ENCODE measurements around the gene ANGPTL5.
"Not testable (repeated sequence)": the region's sequence is repeated elsewhere in the genome, so short reads cannot be mapped to it uniquely, and the experiment has no call there.

ANGPTL5 gene

GRCh38 chr11:101916422-101916821, at the start of gene ANGPTL5:
ANGPTL5 (minus strand) TSS chr11:101916522; CDS start chr11:101907909, 8,613 bp downstream.
- Histone ChIP-seq H3K4me2 (ENCODE audit: low read length) (peak within 1 kb of the TSS; percentile 79), H3K4me1 (no peaks in the 10 kb centered on the region), H3K9ac (peak within 1 kb of the TSS; percentile 14), H3K79me2 (no peaks in the 10 kb centered on the region), H2AFZ (peak within 1 kb of the TSS; percentile 87), H3K36me3 (ENCODE audit: control insufficient read depth, insufficient read depth, low read length) (no peaks in the 10 kb centered on the region), H3K4me3 (ENCODE audit: low read depth, low read length) (peak within 1 kb of the TSS; percentile 68), H3K9me3 (ENCODE audit: control insufficient read depth, low read length) (no peaks in the 10 kb centered on the region), H3K27ac (peak within 1 kb of the TSS; percentile 82), H3K27me3 (ENCODE audit: control insufficient read depth, insufficient read depth, low read length) (no peaks in the 10 kb centered on the region)
- TF ChIP-seq CTCF (IDR thresholded peaks at IDR 0.05), result no peak

- not testable (repeated sequence) for H3K9ac ChIP-seq; H3K4me1 ChIP-seq; H3K9me3 ChIP-seq (ENCODE audit: control insufficient read depth, low read length); H3K27ac ChIP-seq; H3K4me2 ChIP-seq (ENCODE audit: low read length); H3K79me2 ChIP-seq; H3K4me3 ChIP-seq (ENCODE audit: low read depth, low read length); H3K27me3 ChIP-seq (ENCODE audit: control insufficient read depth, insufficient read depth, low read length); H3K36me3 ChIP-seq (ENCODE audit: control insufficient read depth, insufficient read depth, low read length); H2AFZ ChIP-seq
These were observed 47.9 kb upstream of the ANGPTL5 start for GRCh38 chr11:101964200-101964599.

GRCh38 chr11:101960231-101960630, 43.9 kb upstream of the ANGPTL5 start:
- no peaks in the 10 kb centered on the region for H3K27me3 ChIP-seq (ENCODE audit: control insufficient read depth, insufficient read depth, low read length)
- H3K9me3 ChIP-seq (ENCODE audit: control insufficient read depth, low read length), result no peaks in the 10 kb centered on the region
- H3K4me2 ChIP-seq (ENCODE audit: low read length), result no peak overlapping the region
- no peak overlapping the region for H3K9ac ChIP-seq
- no peaks in the 10 kb centered on the region for H3K36me3 ChIP-seq (ENCODE audit: control insufficient read depth, insufficient read depth, low read length)
- H3K27ac ChIP-seq, result no peak overlapping the region
- H2AFZ ChIP-seq, result no peak overlapping the region
- no peaks in the 10 kb centered on the region for H3K79me2 ChIP-seq
- no peak overlapping the region for H3K4me3 ChIP-seq (ENCODE audit: low read depth, low read length)
- no peak for TF ChIP-seq CTCF (IDR thresholded peaks at IDR 0.05)
- H3K4me1 ChIP-seq, result no peaks in the 10 kb centered on the region

GRCh38 chr11:101955701-101956100, 39.4 kb upstream of the ANGPTL5 start:
- H3K36me3 ChIP-seq (ENCODE audit: control insufficient read depth, insufficient read depth, low read length), result no peaks in the 10 kb centered on the region
- no peak overlapping the region for H3K27ac ChIP-seq
- no peak overlapping the region for H3K9ac ChIP-seq
- H3K27me3 ChIP-seq (ENCODE audit: control insufficient read depth, insufficient read depth, low read length), result no peaks in the 10 kb centered on the region
- TF ChIP-seq CTCF (IDR thresholded peaks at IDR 0.05), result no peak
- no peaks in the 10 kb centered on the region for H3K79me2 ChIP-seq
- H3K4me2 ChIP-seq (ENCODE audit: low read length), result no peak overlapping the region
- no peaks in the 10 kb centered on the region for H3K9me3 ChIP-seq (ENCODE audit: control insufficient read depth, low read length)
- no peaks in the 10 kb centered on the region for H3K4me1 ChIP-seq
- no peak overlapping the region for H2AFZ ChIP-seq
- H3K4me3 ChIP-seq (ENCODE audit: low read depth, low read length), result no peak overlapping the region

- Histone ChIP-seq H3K9me3 (ENCODE audit: control insufficient read depth, low read length) (no peaks in the 10 kb centered on the region), H2AFZ (no peak overlapping the region), H3K79me2 (no peaks in the 10 kb centered on the region), H3K4me1 (no peaks in the 10 kb centered on the region), H3K36me3 (ENCODE audit: control insufficient read depth, insufficient read depth, low read length) (no peaks in the 10 kb centered on the region), H3K27ac (no peak overlapping the region), H3K4me3 (ENCODE audit: low read depth, low read length) (no peak overlapping the region), H3K4me2 (ENCODE audit: low read length) (no peak overlapping the region), H3K27me3 (ENCODE audit: control insufficient read depth, insufficient read depth, low read length) (no peaks in the 10 kb centered on the region), H3K9ac (no peak overlapping the region)
- TF ChIP-seq CTCF (IDR thresholded peaks at IDR 0.05), result no peak
These were observed 39.0 kb upstream of the ANGPTL5 start for GRCh38 chr11:101955278-101955677.

Measured in parathyroid adenoma (tissue), 2 donors.